ENCODE results near the gene CRYBG3. TPM values are rescaled to one million over a fixed set of nuclear protein-coding genes. Genes with fewer than 3 reads are reported as not detected.
"Not testable (repeated sequence)": the region's sequence is repeated elsewhere in the genome, so short reads cannot be mapped to it uniquely, and the experiment has no call there.

Gene CRYBG3
- total and polyA plus RNA-seq, 5 donors = 9.5 to 23.4 (median 22.7) TPM

DNA sequence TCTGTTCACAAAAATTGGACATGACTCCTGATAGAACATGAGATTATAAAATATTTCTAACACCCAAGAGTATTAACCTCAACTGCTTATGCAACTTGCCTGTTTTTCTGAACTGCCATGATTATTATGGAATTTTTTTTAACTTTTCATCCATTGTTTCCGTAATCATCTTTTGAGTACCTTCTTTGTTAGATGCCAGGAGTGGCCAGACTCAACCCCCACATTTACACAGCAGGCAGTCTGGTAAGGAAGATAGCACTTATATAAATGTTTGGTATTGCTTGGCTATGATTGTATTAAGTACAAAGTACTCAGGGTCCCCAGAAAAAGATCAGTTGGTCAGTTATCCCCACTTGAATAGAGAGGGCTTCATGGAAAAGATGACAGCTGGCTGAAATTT, 74.3 kb downstream of the CRYBG3 start:
- Histone ChIP-seq H3K9me3 (ENCODE audit: control insufficient read depth, low read length) (no peaks in the 10 kb centered on the region), H3K27ac (ENCODE audit: low read length) (no peak overlapping the region), H3K4me3 (ENCODE audit: low read length) (no peak overlapping the region), H3K27me3 (ENCODE audit: control insufficient read depth, insufficient read depth) (no peaks in the 10 kb centered on the region), H3K4me1 (ENCODE audit: control insufficient read depth, insufficient read depth, low read length) (no peaks in the 10 kb centered on the region)
- intact Hi-C loops (cut with DNase I) = no loop called here
- no peak for ATAC-seq
- 97% methylated on average over 1 of the region's 1 CpG for WGBS
- no peak for DNase-seq

DNA sequence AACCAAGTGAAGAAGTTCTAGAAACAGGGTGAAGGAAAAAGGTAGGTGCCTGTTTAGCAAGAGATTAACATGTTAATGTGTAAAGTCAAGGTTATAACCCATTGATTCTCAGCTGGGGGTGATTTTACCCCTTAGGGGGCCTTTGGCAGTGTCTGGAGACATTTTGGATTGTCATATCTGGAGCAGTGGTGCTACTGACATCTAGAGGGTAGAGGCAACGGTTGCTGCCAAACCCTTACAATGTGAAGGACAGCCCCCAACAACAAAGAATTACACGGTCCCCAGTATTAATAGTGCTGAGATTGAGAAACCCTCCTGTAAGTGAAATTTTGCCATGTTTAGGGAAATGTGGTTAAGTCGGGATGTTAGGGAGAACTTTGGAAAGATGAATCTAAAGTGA, 74.7 kb downstream of the CRYBG3 start:
- H3K4me3 ChIP-seq (ENCODE audit: low read length) = no peak overlapping the region
- H3K27ac ChIP-seq (ENCODE audit: low read length) = no peak overlapping the region
- no peaks in the 10 kb centered on the region for H3K4me1 ChIP-seq (ENCODE audit: control insufficient read depth, insufficient read depth, low read length)
- H3K27me3 ChIP-seq (ENCODE audit: control insufficient read depth, insufficient read depth) = no peaks in the 10 kb centered on the region
- DNase-seq (no peak), ATAC-seq (no peak)
- WGBS = 76% methylated on average over 3 of the region's 3 CpGs
- no peaks in the 10 kb centered on the region for H3K9me3 ChIP-seq (ENCODE audit: control insufficient read depth, low read length)
- intact Hi-C loops (cut with DNase I) = no loop called here

DNA sequence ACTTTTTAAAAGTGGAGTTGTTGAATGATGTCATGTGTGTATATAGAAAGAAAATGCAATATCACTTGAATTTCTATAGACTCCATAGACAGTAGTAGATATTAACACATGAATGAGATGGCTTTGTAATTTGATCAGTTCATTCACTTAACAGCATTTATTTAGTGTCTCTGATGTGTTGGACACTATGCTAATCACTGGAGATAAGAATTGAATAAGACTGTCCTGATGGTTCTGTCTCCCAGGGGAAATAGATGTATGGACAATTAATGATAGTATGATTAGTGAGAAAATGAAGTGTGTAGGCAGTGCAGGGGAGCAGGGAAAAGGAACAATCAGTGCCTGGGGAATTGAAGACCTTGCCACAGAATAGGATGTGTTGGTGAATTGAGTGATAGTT, 77.5 kb downstream of the CRYBG3 start:
- H3K9me3 ChIP-seq (ENCODE audit: control insufficient read depth, low read length) = no peaks in the 10 kb centered on the region
- DNase-seq = no peak
- intact Hi-C loops (cut with DNase I) = no loop called here

DNA sequence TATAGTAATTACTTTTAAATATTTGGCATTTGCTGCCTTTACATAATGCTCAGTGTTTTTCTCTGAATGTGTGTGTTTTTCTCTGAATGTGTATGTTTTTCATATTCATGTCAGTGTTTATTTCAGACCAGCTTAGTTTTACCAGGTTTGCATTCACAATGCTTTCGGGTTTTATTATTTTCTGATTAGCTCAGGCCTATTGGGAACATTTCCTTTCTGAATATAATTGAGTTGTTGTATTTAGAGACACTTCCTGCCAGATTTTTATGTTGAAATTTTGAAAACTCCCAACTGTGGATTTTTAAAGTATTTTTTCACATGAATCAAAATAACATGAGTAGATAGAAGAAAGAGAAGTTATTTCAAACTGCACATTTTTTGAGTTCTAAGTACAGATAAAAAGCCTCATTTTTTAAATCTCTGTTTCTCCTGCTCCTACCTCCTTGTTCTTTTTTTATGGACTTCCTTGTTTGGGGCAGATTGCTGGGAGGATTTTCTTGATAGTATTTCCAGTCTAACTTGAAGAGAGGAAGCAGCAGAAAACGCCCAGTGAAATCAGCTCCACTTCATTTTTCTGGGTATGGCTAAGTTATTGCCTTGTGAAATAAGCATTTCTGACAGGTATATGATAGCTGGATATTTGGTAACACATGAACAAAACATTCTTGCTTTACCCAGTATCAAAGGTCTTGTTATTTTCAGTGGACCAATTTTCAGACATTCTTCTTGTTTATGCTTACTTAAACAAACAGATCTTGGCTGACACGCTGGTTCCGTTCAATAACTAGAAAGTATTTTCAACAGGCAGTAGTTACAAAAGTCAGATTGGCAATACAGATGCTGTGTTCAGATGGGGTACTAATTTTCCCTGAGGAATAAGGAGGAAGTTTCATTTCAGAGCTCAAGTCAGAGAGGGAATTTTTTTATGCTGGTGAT, 79.8 kb downstream of the CRYBG3 start:
- DNase-seq (no peak), ATAC-seq (peak; percentile 52 to 72)
- no peak overlapping the region for H3K27ac ChIP-seq (ENCODE audit: low read length)
- peaks cover 2% of the 10 kb centered on the region for H3K4me1 ChIP-seq (ENCODE audit: control insufficient read depth, insufficient read depth, low read length)
- no peak overlapping the region for H3K4me3 ChIP-seq (ENCODE audit: low read length)
- H3K27me3 ChIP-seq (ENCODE audit: control insufficient read depth, insufficient read depth) = no peaks in the 10 kb centered on the region
- WGBS = 35% methylated on average over 4 of the region's 4 CpGs
- no peaks in the 10 kb centered on the region for H3K9me3 ChIP-seq (ENCODE audit: control insufficient read depth, low read length)
- intact Hi-C loops (cut with DNase I) = no loop called here

More for the DNA sequence above, 77.5 kb downstream of the CRYBG3 start:
- Histone ChIP-seq H3K4me3 (ENCODE audit: low read length) (no peak overlapping the region), H3K27ac (ENCODE audit: low read length) (no peak overlapping the region), H3K27me3 (ENCODE audit: control insufficient read depth, insufficient read depth) (no peaks in the 10 kb centered on the region), H3K4me1 (ENCODE audit: control insufficient read depth, insufficient read depth, low read length) (peaks cover 2% of the 10 kb centered on the region)
- no peak for ATAC-seq

DNA sequence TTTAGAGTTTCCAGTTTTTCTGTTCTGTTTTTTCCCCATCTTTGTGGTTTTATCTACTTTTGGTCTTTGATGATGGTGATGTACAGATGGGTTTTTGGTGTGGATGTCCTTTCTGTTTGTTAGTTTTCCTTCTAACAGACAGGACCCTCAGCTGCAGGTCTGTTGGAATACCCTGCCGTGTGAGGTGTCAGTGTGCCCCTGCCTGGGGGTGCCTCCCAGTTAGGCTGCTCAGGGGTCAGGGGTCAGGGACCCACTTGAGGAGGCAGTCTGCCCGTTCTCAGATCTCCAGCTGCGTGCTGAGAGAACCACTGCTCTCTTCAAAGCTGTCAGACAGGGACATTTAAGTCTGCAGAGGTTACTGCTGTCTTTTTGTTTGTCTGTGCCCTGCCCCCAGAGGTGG, 88.0 kb downstream of the CRYBG3 start:
- H3K9me3 ChIP-seq (ENCODE audit: control insufficient read depth, low read length); H3K4me3 ChIP-seq (ENCODE audit: low read length); intact Hi-C loops (cut with DNase I); H3K27ac ChIP-seq (ENCODE audit: low read length); DNase-seq; H3K27me3 ChIP-seq (ENCODE audit: control insufficient read depth, insufficient read depth); ATAC-seq; H3K4me1 ChIP-seq (ENCODE audit: control insufficient read depth, insufficient read depth, low read length): not testable (repeated sequence)
- WGBS = 69% methylated on average over 2 of the region's 3 CpGs

DNA sequence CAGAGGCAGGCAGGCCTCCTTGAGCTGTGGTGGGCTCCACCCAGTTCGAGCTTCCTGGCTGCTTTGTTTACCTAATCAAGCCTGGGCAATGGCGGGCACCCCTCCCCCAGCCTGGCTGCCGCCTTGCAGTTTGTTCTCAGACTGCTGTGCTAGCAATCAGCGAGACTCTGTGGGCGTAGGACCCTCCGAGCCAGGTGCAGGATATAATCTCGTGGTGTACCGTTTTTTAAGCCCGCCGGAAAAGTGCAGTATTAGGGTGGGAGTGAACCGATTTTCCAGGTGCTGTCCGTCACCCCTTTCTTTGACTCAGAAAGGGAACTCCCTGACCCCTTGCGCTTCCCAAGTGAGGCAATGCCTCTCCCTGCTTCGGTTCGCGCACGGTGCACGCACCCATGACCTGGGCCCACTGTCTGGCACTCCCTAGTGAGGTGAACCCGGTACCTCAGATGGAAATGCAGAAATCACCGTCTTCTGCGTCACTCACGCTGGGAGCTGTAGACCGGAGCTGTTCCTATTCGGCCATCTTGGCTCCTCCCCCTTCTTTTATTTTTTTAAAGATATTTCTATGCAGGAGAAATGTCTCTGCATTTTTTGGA, 88.5 kb downstream of the CRYBG3 start:
- H3K9me3 ChIP-seq (ENCODE audit: control insufficient read depth, low read length); ATAC-seq; H3K4me1 ChIP-seq (ENCODE audit: control insufficient read depth, insufficient read depth, low read length); H3K27ac ChIP-seq (ENCODE audit: low read length); H3K4me3 ChIP-seq (ENCODE audit: low read length); H3K27me3 ChIP-seq (ENCODE audit: control insufficient read depth, insufficient read depth); intact Hi-C loops (cut with DNase I): not testable (repeated sequence)
- 79% methylated on average over 23 of the region's 24 CpGs for WGBS
- peak in 2 of 3 donors; percentile 31 to 54 for DNase-seq

DNA sequence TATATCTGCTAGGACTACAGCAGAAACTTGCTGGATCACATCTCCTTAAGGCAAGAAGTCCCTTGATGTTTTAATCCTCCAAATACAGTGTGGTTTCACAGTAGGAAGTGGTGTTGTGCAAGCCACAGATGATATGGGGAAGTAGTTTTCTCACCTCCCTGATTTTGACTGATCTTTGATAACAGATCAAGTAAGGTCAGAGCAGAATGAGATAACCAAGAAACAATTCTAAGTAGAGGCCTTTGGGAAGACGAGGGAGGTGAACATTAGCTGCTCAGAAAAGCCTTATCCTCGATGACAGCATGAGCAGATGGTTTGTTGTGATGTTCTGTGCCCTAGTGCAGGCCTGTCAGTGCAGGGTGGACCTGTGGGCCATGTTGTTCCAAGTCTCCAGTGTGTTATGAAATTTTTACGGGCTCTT, 89.1 kb downstream of the CRYBG3 start:
- 33% methylated on average over 3 of the region's 3 CpGs for WGBS
- Histone ChIP-seq H3K4me1 (ENCODE audit: control insufficient read depth, insufficient read depth, low read length) (peaks cover 4% of the 10 kb centered on the region), H3K4me3 (ENCODE audit: low read length) (no peak overlapping the region), H3K27ac (ENCODE audit: low read length) (peak overlapping the region; percentile 7), H3K9me3 (ENCODE audit: control insufficient read depth, low read length) (no peaks in the 10 kb centered on the region), H3K27me3 (ENCODE audit: control insufficient read depth, insufficient read depth) (no peaks in the 10 kb centered on the region)
- ATAC-seq = peak; percentile 51 to 80
- intact Hi-C loops (cut with DNase I) = no loop called here
- DNase-seq = peak in 1 of 3 donors; percentile 49

DNA sequence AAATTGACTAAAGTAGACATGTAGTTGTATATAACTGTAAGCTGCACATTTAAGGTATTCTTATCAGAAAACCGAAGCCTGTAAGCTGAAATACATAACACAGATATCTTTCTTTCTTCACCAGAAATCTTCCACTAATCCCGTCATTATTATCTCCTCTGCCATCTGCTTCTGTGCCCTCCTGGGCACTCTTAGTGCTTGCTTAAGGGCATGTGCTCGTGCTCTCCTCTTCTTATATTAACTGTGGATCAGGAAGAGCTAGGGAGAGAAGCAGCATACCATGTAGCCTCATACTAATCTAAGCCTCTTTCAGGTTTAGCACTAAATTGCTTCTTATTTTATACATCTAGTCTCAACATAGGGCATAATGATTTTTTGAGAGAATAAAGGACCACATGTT, 89.6 kb downstream of the CRYBG3 start:
- WGBS = 70% methylated on average over 3 of the region's 3 CpGs
- intact Hi-C loops (cut with DNase I) = no loop called here

DNA sequence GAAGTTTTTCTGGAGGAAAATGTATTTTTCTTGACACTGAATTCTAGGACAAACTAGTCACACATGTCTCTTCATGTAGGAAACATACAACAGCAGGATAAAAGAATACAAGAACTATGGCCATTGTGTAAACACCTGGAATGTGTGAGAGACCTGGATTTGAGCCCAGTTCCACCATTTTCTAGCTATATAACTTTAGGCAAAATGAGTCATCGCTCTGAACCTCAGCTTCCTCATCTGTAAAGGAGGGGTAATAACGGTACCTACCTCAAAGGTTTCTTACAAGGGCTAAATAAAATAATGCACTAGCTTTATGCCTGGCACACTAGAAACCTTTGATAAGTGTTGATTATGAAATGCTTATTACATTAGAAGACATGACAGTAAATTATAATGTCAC, 92.6 kb downstream of the CRYBG3 start:
- 93% methylated on average over 2 of the region's 2 CpGs for WGBS
- no peaks in the 10 kb centered on the region for H3K9me3 ChIP-seq (ENCODE audit: control insufficient read depth, low read length)
- no peak for ATAC-seq
- no peak overlapping the region for H3K27ac ChIP-seq (ENCODE audit: low read length)
- peaks cover 5% of the 10 kb centered on the region for H3K4me1 ChIP-seq (ENCODE audit: control insufficient read depth, insufficient read depth, low read length)
- DNase-seq = no peak
- no peaks in the 10 kb centered on the region for H3K27me3 ChIP-seq (ENCODE audit: control insufficient read depth, insufficient read depth)
- intact Hi-C loops (cut with DNase I) = no loop called here
- no peak overlapping the region for H3K4me3 ChIP-seq (ENCODE audit: low read length)

More for the DNA sequence above, 89.6 kb downstream of the CRYBG3 start:
- DNase-seq = no peak
- Histone ChIP-seq H3K27me3 (ENCODE audit: control insufficient read depth, insufficient read depth) (no peaks in the 10 kb centered on the region), H3K4me1 (ENCODE audit: control insufficient read depth, insufficient read depth, low read length) (peaks cover 4% of the 10 kb centered on the region), H3K27ac (ENCODE audit: low read length) (peak overlapping the region; percentile 45), H3K4me3 (ENCODE audit: low read length) (no peak overlapping the region), H3K9me3 (ENCODE audit: control insufficient read depth, low read length) (no peaks in the 10 kb centered on the region)
- peak in 1 of 2 donors; percentile 24 for ATAC-seq

DNA sequence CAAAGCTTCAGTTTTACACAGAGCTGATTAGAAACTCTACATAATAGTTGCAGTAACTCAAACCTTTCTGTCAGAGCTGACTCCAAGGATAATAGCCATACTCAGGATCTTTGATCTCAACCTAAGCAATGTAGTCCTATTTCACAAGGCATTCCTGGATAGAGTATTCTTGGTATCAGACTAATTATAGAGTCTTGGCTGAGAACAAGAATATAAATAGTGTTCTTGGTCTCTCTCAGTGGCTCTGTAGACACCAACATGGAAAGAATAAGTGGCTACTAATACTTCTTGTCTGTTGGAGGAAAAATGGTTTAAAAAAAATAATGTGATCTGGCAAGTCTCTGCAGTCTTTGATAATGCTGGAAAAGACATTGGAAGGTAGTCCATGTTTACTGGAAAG, 94.8 kb downstream of the CRYBG3 start:
- H3K9me3 ChIP-seq (ENCODE audit: control insufficient read depth, low read length) = no peaks in the 10 kb centered on the region
- DNase-seq (no peak), ATAC-seq (no peak)
- no peak overlapping the region for H3K27ac ChIP-seq (ENCODE audit: low read length)
- peaks cover 1% of the 10 kb centered on the region for H3K4me1 ChIP-seq (ENCODE audit: control insufficient read depth, insufficient read depth, low read length)
- no peaks in the 10 kb centered on the region for H3K27me3 ChIP-seq (ENCODE audit: control insufficient read depth, insufficient read depth)
- H3K4me3 ChIP-seq (ENCODE audit: low read length) = no peak overlapping the region
- intact Hi-C loops (cut with DNase I) = no loop called here

DNA sequence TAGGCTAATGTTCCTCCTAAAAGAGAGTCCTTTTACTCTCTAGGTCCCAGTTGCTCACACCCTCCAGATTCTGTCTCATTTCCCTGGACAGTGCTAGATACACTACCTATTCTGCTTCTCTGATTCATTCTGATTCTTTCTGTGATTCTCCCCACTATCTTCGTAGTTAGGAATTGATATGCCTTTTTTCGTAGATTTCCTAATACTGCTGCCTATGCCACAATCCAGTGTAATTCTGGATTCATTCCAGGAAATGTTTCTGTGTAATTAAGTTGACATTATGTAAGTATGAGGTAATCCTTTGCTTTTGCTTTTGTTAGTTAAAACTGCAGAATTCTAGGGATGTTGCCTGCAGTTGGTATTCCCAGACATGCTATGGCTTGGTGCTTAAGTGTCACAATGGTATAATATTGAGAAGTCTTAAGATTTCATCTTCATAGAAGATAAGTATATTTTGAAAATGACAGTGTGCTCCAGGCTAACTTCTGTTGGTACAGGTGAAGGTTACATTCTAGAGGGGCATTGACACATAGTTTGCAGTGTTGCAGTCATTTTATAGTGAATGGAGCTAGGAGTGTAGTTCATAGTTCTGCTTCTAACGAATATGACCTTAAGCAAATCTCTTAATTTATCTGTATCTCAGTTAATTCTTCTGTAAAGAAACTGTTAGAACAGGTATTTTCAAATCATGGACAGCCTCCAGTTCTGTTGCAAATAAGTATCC, 96.2 kb downstream of the CRYBG3 start:
- WGBS = 59% methylated on average over 3 of the region's 3 CpGs
- intact Hi-C loops (cut with DNase I) = no loop called here
- no peak for DNase-seq
- no peak overlapping the region for H3K27ac ChIP-seq (ENCODE audit: low read length)
- no peaks in the 10 kb centered on the region for H3K27me3 ChIP-seq (ENCODE audit: control insufficient read depth, insufficient read depth)
- peak in 1 of 2 donors; percentile 31 for ATAC-seq
- H3K4me1 ChIP-seq (ENCODE audit: control insufficient read depth, insufficient read depth, low read length) = peaks cover 1% of the 10 kb centered on the region
- H3K4me3 ChIP-seq (ENCODE audit: low read length) = no peak overlapping the region
- no peaks in the 10 kb centered on the region for H3K9me3 ChIP-seq (ENCODE audit: control insufficient read depth, low read length)
